HepG2 (cell line): Measurements from ENCODE around the gene SLC25A48. TPM values are rescaled to one million over a fixed set of nuclear protein-coding genes. Genes with fewer than 3 reads are reported as not detected.

Experiments used
- BCL6 ChIP-seq: IDR thresholded peaks from 2 replicates; pipeline ENCODE4 v1.6.1; 2016; ENCODE audit warnings: missing genetic modification reagents, missing compliant biosample characterization
- CREB3 ChIP-seq: sonication (generic); formaldehyde crosslinking; IDR thresholded peaks from 2 replicates; pipeline ENCODE4 v1.5.0; 2020; ENCODE audit warnings: missing genetic modification reagents
- FOSL2 ChIP-seq: sonication (generic); formaldehyde crosslinking; IDR thresholded peaks from 2 replicates; pipeline ENCODE4 v1.4.0; 2020; ENCODE audit warnings: missing genetic modification reagents
- HNRNPH1 ChIP-seq: fragments of 200-400 bp; formaldehyde crosslinking; optimal IDR thresholded peaks from 2 replicates; pipeline ENCODE3; 2017; ENCODE audit warnings: mild to moderate bottlenecking, low read depth, low read length
- KDM6A ChIP-seq: IDR thresholded peaks from 2 replicates; pipeline ENCODE4 v1.6.1; 2016; ENCODE audit warnings: low read depth
- MZF1 ChIP-seq: sonication (generic); formaldehyde crosslinking; IDR thresholded peaks from 2 replicates; pipeline ENCODE4 v1.8.1; 2023; ENCODE audit warnings: mild to moderate bottlenecking, missing genetic modification reagents, borderline replicate concordance
- NR2C2 ChIP-seq: sonication (generic); formaldehyde crosslinking; IDR thresholded peaks from 2 replicates; pipeline ENCODE4 v1.4.0; 2020; ENCODE audit warnings: missing genetic modification reagents, mild to moderate bottlenecking, moderate library complexity, borderline replicate concordance
- PBX2 ChIP-seq: IDR thresholded peaks from 2 replicates; pipeline ENCODE4 v1.6.1; 2016; ENCODE audit warnings: control low read depth
- PHB2 ChIP-seq: fragments of 450-650 bp; IDR thresholded peaks from 2 replicates; pipeline ENCODE4 v1.6.1; 2018; ENCODE audit not compliant: partially characterized antibody
- PHF20 ChIP-seq: sonication (generic); formaldehyde crosslinking; IDR thresholded peaks from 2 replicates; pipeline ENCODE4 v1.5.0; 2020; ENCODE audit warnings: mild to moderate bottlenecking, missing genetic modification reagents
- RFXAP ChIP-seq: sonication (generic); formaldehyde crosslinking; IDR thresholded peaks from 2 replicates; pipeline ENCODE4 v1.4.0; 2020; ENCODE audit warnings: missing genetic modification reagents, borderline replicate concordance
- SAP130 ChIP-seq: IDR thresholded peaks from 2 replicates; pipeline ENCODE4 v1.6.1; 2016; ENCODE audit warnings: low read depth
- SIX1 ChIP-seq: sonication (generic); formaldehyde crosslinking; IDR thresholded peaks from 2 replicates; pipeline ENCODE4 v1.4.0; 2020; ENCODE audit warnings: missing genetic modification reagents, borderline replicate concordance
- TEAD2 ChIP-seq: sonication (generic); formaldehyde crosslinking; IDR thresholded peaks from 2 replicates; pipeline ENCODE4 v1.9.0; 2021; ENCODE audit warnings: missing genetic modification reagents
- TFDP2 ChIP-seq: sonication (generic); formaldehyde crosslinking; IDR thresholded peaks from 2 replicates; pipeline ENCODE4 v1.4.0; 2020; ENCODE audit warnings: missing genetic modification reagents
- WIZ ChIP-seq: sonication (generic); formaldehyde crosslinking; IDR thresholded peaks from 2 replicates; pipeline ENCODE4 v1.5.1; 2020; ENCODE audit warnings: mild to moderate bottlenecking, missing genetic modification reagents
- ZBED4 ChIP-seq: sonication (generic); formaldehyde crosslinking; IDR thresholded peaks from 2 replicates; pipeline ENCODE4 v1.4.0; 2020; ENCODE audit warnings: missing genetic modification reagents, borderline replicate concordance
- ZBTB20 ChIP-seq: sonication (generic); formaldehyde crosslinking; IDR thresholded peaks from 2 replicates; pipeline ENCODE4 v1.8.1; 2023; ENCODE audit warnings: missing genetic modification reagents, low read depth, mild to moderate bottlenecking, borderline replicate concordance
- ZNF253 ChIP-seq: sonication (generic); formaldehyde crosslinking; IDR thresholded peaks from 2 replicates; pipeline ENCODE4 v1.8.0; 2022; ENCODE audit warnings: mild to moderate bottlenecking, missing genetic modification reagents, borderline replicate concordance
- ZNF614 ChIP-seq: IDR thresholded peaks from 2 replicates; pipeline ENCODE4 v1.6.1; 2018; ENCODE audit warnings: missing biosample characterization, missing genetic modification reagents, inconsistent platforms, borderline replicate concordance
- ZNF687 ChIP-seq: sonication (generic); formaldehyde crosslinking; IDR thresholded peaks from 2 replicates; pipeline ENCODE4 v1.5.1; 2020; ENCODE audit warnings: mild to moderate bottlenecking, missing genetic modification reagents, moderate library complexity
- polyA plus RNA-seq, 8 experiments: library from polyadenylated mRNA; depleted of rRNA in 3 of 8; stranded (reverse) in 7 of 8; unstranded in 1 of 8; fragments of >200 nt; fragmentation: Illumina TruSeq in 4 of 8; extraction: Trizol in 4 of 8; gene quantifications; 2 replicates each; pipeline versions ENCODE4 v1.2.1 to v1.2.3, GENCODE V29; 2011 to 2016; ENCODE audit warnings: low read depth in 4 of 8, missing spikeins in 1 of 8, mixed read lengths in 1 of 8; ENCODE audit not compliant: insufficient read depth in 1 of 8
- total RNA-seq, 5 experiments: library from RNA; depleted of rRNA; stranded (reverse); fragments of >200 nt; fragmentation: Illumina TruSeq; extraction: Trizol; gene quantifications; 2 replicates each; pipeline ENCODE4 v1.2.3, GENCODE V29; 2016; ENCODE audit warnings: low read depth in 1 of 5

SLC25A48 gene
- total and polyA plus RNA-seq, 2 of the 13 experiments (the other 11 are each of a cell fraction or from before 2014, with no cell fraction given): 0.17 to 4.5 TPM

GRCh38 chr5:135869276-135869675 is 34.8 kb downstream of the SLC25A48 start (continued):
- TF ChIP-seq SIX1 (no peak), HNRNPH1 (no peak), ZBTB20 (CRISPR knock-in tag) (no peak), ZNF687 (no peak), PHB2 (no peak), TEAD2 (CRISPR knock-in tag) (no peak), BCL6 (CRISPR knock-in tag) (peak; percentile 92), MZF1 (CRISPR knock-in tag) (no peak), CREB3 (CRISPR knock-in tag) (no peak), PHF20 (CRISPR knock-in tag) (no peak), WIZ (CRISPR knock-in tag) (no peak), NR2C2 (CRISPR knock-in tag) (no peak), ZBED4 (CRISPR knock-in tag) (no peak), ZNF253 (CRISPR knock-in tag) (no peak), TFDP2 (no peak), KDM6A (CRISPR knock-in tag) (no peak), PBX2 (CRISPR knock-in tag) (no peak), SAP130 (CRISPR knock-in tag) (no peak), RFXAP (CRISPR knock-in tag) (no peak), ZNF614 (CRISPR knock-in tag) (no peak), FOSL2 (CRISPR knock-in tag) (peak; percentile 32; the same call in 1 of the 2 replicates)
